ENCODE measurements around the gene STPG1.

Gene STPG1

DNA sequence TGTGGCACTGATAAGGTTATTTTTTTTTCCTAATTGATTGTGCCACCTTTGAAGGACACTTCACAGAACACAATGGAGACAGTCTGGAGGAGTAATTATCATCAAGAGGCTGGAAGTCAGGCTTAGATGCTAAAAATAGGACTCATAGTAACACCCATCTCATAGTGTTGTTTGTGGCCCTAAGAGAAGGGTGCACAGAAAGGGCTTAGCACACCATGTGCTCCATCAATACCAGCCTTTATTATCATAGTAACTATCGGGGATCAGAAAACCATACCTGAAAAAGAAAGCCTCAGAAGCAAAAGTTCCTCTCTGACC, 13.9 kb upstream of the STPG1 start:
- DNase-seq (ENCODE audit: extremely low read depth in 1 of 2, low read depth in 1 of 2): no peak

DNA sequence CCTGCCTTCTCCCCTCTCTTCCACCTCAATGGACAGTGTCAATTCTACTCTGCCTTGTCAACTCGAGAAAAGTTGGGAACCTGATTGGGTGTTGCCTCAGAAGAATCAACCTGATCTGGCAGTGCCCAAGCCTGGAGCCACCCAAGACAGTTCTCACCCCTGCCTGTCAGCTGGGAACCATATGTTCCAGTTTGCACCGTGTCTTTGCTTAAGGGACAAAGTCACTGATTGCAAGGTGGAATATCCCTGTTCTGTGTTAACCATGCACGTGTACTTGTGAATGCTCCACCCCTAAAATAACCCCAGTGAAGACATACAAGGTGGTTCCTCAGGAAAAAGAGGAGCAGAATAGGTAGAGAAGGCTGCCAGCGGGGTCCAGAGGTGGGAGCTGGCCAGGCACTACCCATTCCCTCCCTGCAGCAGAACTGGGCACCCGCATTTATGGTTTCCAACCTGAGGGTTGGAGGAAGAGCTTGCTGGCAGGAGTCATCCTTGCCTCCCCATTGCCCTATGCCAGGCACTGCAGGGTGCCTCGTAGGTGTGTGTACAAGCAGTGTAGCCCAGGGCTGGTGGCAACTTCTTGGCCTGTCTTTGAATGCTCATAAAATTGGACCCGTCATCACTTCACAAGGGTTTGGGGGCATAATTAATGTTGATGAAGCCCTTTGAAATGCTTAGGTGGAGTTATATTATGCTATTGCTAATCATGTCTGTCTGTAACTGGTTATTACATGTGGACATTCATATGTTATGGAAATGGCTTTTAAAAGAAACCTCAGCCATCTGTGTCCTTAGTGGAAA, 13.4 kb upstream of the STPG1 start:
- no peak for DNase-seq (ENCODE audit: extremely low read depth in 1 of 2, low read depth in 1 of 2)

DNA sequence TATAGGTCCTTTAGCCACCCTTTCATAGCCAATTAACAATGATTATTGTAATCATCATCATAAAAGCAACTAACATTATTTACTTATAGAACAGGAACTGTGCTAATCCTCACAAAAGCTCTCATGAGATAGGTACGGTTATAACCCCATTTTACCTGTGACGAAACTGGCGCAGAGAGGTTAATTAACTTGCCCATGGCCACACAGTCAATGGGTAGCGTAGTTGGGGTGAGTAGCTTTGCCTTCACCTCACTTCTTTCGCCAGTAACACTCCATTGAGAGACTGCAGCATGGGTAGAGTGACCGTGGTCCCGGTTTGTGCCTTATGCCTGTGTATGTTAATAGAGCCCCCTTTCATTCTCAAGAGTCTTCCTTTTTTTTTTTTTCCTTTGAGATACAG, 12.3 kb upstream of the STPG1 start:
- DNase-seq (ENCODE audit: extremely low read depth in 1 of 2, low read depth in 1 of 2): no peak

DNA sequence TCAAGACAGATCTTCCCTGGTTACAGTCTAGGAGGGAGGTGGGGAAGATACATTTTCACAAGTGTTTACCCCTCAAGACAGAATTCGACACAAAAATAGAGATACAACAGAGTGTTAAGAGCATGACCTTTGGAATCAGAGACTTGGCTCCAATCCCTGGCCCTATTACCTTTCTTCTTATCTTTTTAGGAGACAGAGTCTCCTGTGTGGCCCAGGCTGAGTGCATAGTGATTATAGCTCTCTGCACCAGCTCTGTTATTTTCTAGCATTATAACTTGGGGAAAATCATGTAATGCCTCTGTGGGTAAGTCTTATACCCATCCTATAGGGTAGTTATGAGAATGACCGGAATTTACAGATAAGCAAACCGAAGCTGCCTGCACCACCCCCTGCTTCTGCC, 11.9 kb upstream of the STPG1 start:
- DNase-seq (ENCODE audit: extremely low read depth in 1 of 2, low read depth in 1 of 2): no peak

DNA sequence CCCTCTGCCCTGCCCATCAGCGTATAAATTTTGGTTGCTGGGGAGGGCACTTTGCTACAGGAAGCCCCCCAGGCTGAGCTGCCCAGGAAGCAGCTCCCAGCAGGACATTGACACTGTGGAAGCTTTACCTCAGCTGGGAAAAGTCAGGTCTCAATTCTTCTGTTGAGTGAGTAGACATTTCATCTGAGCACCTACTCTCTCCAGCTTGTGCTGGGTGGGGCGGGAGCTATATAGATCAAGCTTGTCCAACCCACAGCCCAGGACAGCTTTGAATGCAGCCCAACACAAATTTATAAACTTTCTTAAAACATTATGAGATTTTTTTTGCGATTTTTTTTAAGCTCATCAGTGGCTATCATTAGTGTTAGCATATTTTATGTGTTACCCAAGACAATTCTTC, 11.4 kb upstream of the STPG1 start:
- DNase-seq (ENCODE audit: extremely low read depth in 1 of 2, low read depth in 1 of 2): no peak

DNA sequence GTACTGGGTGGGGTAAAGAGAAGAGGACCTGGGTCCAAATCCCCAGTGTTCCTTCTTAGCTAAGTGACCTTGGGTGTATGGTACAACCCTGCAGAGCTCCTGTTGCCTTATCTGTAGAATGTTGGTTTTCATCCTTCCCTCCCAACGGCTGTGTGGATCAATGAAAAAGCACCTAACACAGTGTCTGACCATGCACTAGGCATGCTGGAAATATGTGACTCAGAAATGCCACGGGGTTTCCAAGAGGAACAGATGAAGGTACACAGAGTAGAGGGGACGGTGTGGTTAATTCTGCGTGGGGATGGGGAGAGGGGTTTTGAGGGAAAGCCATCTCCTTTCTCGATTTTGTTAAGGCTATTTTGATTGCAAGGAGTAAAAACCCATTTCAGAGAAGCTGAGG, 10.6 kb upstream of the STPG1 start:
- DNase-seq (ENCODE audit: extremely low read depth in 1 of 2, low read depth in 1 of 2): no peak

DNA sequence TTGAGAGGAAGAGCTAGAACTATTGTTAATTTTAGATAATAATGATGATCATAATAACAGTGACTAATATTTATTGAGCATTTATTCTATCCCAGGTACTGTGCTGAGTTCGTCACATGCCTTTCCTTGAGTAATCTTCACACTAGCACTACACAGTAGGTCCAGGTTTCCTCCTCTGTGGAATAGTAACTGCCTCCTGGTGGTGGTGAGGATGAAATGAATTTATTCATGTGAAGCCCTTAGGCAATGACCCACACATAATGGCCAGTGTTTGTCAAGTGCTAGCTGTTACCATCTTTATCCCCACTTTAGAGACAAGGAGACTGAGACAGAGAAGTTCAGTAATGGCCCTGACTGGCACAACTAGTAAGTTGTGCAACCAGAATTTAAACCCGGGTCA, 7.9 kb upstream of the STPG1 start:
- no peak for DNase-seq (ENCODE audit: extremely low read depth in 1 of 2, low read depth in 1 of 2)

DNA sequence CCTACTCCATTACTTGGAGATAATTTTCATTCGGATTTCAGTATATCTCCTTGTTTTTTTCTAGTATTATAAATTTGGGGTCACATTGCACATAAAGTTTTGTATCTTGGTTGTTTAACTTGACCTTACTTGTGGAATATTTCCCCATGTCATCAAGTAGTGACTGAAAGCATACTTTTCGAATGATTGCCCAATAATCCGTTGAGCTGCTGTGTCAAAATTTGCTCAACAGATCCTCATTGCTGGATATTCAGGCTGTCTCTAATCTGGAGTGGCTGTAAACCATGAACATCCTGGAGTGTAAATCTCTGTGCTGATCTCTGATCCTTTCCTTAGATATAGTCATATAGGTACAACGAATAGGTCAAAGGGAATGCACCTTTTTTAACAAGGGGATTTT, 7.0 kb upstream of the STPG1 start:
- no peak for DNase-seq (ENCODE audit: extremely low read depth in 1 of 2, low read depth in 1 of 2)

DNA sequence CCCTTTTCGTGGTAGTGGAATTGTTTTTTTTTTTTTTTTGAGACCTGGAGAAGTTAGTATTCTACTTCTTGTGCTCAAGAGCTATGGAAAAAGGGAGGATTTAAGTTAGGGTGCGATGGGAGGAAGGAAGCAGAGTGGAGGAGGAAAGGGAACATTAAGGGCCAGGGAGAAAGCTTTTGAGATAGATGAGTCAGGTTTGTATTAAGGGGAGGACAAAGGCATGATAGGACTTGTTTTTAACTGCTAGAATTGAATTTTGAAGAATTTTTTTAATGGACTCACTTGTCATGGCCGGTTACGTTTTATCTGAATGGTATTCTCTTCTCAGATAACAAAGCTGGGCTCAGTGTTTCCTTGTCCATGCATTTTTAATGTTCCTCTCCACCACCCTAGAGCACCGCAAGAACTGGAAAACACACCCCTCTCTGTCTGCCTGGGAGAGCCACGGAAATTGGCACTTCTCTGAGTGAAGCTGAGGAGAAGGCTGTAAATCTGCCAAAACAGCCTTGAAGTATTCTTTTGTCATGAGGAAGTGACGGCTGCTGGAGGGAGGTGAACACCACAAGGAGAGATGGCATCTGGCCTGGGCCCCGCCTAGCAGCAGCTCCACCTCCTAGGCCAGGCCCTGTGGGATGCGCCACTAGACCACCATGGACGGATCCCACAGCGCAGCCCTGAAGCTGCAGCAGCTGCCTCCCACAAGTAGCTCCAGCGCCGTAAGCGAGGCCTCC, 5.5 kb upstream of the STPG1 start:
- no peak for DNase-seq (ENCODE audit: extremely low read depth in 1 of 2, low read depth in 1 of 2)

DNA sequence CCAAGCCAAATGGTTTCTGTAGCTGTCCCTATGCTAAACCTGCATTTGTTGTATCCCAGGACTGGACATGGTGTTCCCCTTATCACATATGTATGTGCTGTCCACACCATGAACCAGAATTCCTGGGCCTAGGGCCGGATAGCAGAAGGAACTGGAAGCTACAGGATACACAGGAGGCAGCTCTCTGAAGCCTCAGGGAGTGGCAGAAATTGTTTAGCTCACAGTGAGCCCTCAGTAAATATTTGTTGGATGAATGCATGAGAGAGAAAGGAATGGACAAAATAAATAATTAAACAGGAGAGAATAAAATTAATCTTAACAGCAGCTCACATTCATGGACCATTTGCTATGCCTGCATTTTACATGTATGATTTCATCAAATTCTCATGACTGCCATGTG, 4.1 kb upstream of the STPG1 start:
- no peak for DNase-seq (ENCODE audit: extremely low read depth in 1 of 2, low read depth in 1 of 2)

DNA sequence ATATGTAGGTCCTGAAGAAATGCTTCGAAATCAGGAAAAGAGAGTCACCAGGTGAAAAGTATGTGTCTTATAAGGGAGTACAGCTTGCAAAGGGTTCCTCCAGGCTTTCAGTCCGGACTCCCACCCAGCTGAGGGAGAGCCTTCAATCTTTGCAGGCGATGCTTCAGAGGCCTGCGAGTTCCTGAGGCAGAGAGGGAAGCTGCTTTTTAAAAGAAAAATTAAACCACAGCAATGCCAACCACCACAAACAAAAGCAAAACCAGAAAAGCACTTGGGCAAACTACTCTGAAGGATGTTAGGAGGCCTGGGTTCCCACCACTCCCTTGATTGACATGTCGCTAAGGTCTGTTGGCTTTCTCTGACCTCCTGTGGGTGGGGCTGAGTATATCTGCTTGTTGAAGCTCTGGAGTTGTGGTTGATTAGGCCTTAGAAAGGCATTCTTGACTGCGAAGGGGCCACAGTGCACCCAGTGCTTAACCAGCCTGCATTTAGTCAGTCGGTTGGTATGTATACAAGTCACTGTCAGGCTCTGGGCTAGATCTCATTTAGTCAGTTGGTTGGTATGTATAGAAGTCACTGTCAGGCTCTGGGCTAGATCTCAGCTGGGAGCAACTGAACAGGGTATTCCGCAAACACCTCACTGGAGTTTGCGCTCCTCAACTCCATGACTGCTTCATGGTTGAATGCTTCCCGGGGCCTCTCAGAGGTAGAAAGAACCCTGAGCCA, 3.2 kb upstream of the STPG1 start:
- no peak for DNase-seq (ENCODE audit: extremely low read depth in 1 of 2, low read depth in 1 of 2)

DNA sequence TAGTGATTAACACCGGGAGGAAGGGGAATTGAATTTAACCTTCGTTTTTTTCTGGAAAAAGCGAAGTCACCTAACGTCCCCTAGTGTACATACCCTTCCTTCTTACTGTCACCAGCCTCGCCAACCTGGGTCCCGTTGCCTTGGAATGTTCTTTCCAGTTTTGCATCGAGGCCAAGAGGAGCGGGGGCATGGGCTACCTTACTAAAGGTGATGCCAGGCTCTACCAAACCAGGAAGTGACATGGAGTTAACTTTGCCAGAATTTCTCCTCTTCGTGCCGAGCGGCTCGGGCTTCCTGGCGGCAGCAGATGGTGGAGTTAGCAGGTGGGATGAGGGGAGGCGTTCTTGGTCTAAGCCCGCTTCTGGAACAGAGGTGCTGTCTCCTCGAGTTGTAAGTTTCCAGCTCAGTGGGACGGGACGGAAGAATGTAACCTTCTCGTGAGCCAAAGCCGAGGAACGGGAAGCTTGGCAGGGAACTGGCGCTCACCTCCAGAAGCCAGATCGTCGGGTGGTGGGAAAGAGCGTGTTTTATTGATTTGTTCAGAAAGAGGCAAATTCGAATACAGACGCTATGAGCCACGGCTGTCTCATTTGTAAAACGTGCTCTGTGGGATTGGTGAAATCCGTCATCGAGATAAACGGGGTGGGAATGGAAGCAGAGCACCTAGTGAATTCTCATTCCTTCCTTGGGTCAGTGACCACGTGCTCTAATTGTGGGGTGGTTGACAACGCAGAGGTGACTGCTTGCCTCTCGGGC, 2.5 kb upstream of the STPG1 start:
- DNase-seq (ENCODE audit: extremely low read depth in 1 of 2, low read depth in 1 of 2): no peak

DNA sequence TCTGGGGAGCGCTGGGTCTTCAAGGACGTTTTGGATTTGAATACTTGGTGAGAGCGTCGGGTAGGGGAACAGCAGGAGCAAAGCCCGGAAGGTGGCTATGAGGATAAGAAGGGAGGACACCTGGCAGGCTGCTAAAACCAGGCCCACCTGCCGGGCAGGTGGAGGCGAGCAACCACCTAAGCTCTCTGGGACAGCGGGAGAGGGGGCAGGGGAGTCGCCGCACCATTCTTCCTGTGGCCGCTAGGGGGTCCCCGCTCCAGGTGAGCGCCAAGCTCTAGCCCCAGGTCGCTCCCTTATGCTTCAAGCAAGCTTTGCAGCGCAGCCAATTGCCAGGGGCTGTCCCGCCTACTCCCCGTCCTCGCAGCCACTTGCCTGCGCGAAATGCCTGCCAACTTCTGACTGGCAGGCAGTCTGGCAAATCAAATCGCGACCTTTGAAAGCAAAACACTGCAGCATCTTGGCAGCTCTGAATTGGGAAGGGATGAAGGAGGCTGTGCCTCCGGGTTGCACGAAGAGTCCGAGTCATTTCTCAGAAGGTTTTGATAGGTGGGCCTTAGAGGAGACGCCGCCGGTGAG, 1.8 kb upstream of the STPG1 start, which contains the start of gene NIPAL3:
NIPAL3 (plus strand) TSS at position 469 of the 576 bp plus-strand sequence. CDS start 3,746 bp downstream, outside the sequence.
- peak; percentile 92 to 96 for DNase-seq (ENCODE audit: extremely low read depth in 1 of 2, low read depth in 1 of 2)

DNA sequence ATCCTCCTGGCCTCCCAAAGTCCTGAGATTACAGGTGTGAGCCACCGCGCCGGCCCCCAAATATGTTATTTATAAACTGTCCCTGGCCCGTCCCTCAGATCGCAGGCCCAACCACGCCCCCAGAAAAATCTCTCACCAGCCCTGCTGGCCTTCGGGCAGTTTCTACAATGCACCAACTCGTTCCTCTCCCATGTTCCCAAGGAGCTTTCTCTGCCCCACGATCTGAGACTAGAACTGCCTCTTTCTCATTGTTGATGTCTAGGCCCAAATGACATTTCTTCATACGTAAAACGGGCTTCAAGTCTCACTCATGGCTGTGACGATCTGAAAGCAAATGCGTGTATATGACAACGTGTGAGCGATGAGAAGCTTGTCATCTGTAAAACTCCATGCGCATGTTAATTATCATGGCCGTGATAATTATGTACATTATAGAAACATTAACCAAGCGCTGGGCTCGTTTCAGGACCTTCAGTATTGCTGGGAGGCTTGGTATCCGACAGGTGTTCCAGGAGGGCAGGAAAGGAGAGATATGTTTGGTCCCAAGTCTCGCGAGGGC, 1.3 kb upstream of the STPG1 start:
- DNase-seq (ENCODE audit: extremely low read depth in 1 of 2, low read depth in 1 of 2): no peak

DNA sequence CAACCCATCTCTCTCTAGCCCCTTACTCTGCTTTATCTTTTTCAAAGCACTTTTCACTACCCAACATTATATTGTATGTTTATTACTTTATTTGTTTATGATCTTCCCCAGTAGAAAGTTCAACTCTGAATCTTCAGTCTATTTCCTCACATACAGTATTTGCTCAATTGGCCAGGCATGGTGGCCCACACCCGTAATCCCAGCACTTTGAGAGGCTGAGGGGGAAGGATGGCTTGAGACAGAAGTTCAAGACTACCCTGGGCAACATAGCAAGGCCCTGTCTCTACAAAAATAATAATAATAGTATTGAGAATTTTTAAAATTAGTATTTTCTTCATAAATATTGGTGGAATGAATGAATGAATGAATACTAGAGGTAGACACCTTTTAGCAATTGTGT, 1.2 kb downstream of the STPG1 start:
- no peak for DNase-seq (ENCODE audit: extremely low read depth in 1 of 2, low read depth in 1 of 2)

DNA sequence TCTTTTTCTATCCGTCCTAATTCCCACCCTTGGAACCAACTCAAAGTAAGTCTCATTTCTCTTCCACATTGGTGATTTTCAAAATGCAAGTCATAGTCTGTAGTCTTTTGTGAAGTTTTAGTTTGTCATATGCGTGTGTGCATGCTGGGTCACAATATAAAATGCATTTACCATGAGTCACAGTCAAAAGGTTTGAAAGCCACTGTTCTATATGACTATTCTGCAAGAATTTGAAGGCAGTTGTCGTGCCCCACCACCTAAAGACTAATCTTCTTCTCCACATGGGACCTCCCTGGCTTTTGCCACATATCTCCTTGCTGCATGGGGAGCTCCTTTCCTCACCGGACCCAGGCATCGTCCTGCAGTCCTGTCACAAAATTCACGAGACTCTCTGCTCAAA, 1.6 kb downstream of the STPG1 start:
- DNase-seq (ENCODE audit: extremely low read depth in 1 of 2, low read depth in 1 of 2): no peak

DNA sequence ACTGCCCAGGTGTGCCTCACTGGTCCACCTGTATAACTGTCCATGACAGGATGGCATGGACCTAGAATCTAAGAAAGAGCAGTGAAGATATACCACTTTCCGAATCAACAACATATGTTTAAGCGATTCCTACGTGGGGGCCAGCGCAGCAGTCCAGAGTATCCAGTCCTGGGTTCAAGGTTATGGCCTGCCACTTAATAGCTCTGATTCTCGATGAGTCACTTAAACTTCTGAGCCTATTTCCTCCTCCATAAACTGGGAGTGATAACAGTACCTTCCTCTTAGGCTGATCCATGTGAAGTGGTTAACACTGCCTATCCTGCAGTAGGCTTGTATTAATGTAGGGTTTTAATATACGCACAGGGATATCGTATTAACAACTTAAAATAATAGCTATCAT, 2.8 kb downstream of the STPG1 start:
- DNase-seq (ENCODE audit: extremely low read depth in 1 of 2, low read depth in 1 of 2): no peak

DNA sequence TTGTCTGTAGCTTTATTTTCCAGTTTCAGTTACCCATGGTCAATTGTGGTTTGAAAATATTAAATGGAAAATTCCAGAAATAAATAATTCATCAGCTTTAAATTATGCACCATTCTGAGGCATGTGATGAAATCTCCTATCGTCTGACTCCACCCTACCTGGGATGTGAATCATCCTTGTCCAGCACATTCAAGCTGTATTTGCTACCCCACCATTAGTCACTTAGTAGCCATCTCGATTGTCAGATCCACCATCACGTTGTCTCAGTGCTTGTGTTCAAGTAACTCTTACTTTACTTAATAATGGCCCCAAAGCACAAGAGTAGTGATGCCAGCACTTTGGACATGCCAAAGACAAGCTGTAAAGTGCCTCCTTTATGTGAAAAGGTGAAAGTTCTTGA, 4.0 kb downstream of the STPG1 start:
- DNase-seq (ENCODE audit: extremely low read depth in 1 of 2, low read depth in 1 of 2): no peak

DNA sequence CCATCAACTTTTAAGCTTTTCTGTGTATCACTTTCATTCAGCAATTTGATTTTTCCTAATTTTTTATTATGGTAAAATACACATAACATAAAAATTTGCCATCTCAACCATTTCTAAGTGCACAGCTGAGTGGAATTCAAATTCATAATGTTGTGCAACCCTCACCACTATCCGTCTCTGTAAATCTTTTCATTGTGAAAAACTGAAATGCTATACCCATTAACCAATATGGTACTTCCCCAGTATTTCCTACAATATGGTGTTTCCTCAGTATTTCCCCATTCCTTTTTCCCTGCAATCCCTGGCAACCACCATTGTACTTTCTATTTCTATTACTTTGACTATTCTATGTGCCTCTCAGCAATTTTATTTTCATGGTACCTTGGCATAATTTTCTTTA, 6.8 kb downstream of the STPG1 start:
- DNase-seq (ENCODE audit: extremely low read depth in 1 of 2, low read depth in 1 of 2): no peak

DNA sequence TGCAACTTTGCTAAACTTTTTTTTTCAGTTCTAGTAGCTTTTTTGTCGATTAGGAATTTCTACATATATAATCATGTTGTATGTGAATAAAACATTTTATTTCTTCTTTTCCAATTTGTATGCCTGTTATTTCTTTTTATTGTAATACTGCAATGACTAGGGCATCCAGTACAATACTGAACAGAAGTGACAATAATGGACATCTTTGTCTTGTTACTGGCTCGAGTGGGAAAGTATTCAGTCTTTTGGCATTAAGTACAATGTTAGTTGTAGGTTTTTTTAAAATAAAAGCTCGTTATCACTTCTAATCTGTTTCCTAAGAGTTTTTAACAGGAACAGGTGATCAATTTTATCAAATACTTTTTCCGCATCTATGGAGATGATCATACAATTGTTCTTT, 9.8 kb downstream of the STPG1 start:
- DNase-seq (ENCODE audit: extremely low read depth in 1 of 2, low read depth in 1 of 2): no peak

DNA sequence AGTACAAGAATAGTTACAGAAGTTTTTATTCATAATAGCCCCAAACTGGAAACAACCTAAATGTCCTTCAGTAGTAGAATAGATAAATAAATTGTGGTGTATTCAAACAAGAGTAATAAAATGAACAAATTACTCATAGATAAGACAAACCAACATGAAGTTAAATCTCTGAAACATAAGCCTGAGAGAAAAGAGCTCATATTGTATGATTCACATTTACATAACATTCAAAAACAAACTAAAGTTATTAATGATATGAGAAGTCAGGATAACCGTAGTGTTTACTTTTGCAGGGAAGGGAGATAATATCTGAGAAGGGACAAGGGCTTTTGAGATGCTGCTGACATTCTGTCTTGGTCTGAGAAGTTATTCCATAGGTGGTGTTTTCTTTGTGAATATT, 13.5 kb downstream of the STPG1 start:
- DNase-seq (ENCODE audit: extremely low read depth in 1 of 2, low read depth in 1 of 2): no peak
